Subcutaneous abdominal adipose tissue (tissue), 5 donors: ENCODE measurements around the gene CYYR1.
A peak's percentile ranks its signal among the peaks of the same experiment; 100 is the strongest.

Experiments
- H3K27ac ChIP-seq: one replicate; pipeline ENCODE4 v1.7.0; 2013; ENCODE audit warnings: low read depth, mild to moderate bottlenecking, inconsistent platforms, low read length, moderate library complexity
- H3K27me3 ChIP-seq, 5 donors: one replicate each; pipeline ENCODE4 v1.7.0; 2013; ENCODE audit warnings: low read length in 5 of 5, inconsistent platforms in 1 of 5; ENCODE audit not compliant: control insufficient read depth in 5 of 5, insufficient read depth in 4 of 5
- H3K36me3 ChIP-seq, 5 donors: one replicate each; pipeline ENCODE4 v1.7.0; 2013; ENCODE audit warnings: low read length in 5 of 5; ENCODE audit not compliant: control insufficient read depth in 5 of 5, insufficient read depth in 5 of 5
- H3K4me1 ChIP-seq, 5 donors: one replicate each; pipeline ENCODE4 v1.7.0; 2013; ENCODE audit warnings: low read length in 5 of 5, mild to moderate bottlenecking in 3 of 5, moderate library complexity in 1 of 5; ENCODE audit not compliant: control insufficient read depth in 5 of 5, insufficient read depth in 5 of 5
- H3K4me3 ChIP-seq, 5 donors: one replicate each; pipeline ENCODE4 v1.7.0; 2013; ENCODE audit warnings: low read length in 5 of 5, low read depth in 1 of 5
- H3K9ac ChIP-seq, 5 donors: one replicate each; pipeline ENCODE4 v1.7.0; 2013; ENCODE audit warnings: low read length in 5 of 5, mild to moderate bottlenecking in 4 of 5, moderate library complexity in 3 of 5
- H3K9me3 ChIP-seq, 5 donors: one replicate each; pipeline ENCODE4 v1.7.0; 2013; ENCODE audit warnings: low read length in 5 of 5; ENCODE audit not compliant: control insufficient read depth in 5 of 5
- donor health status: healthy.
- donor health status: healthy.
- donor health status: healthy.
- donor health status: healthy.
- donor health status: healthy.

CYYR1 gene

DNA sequence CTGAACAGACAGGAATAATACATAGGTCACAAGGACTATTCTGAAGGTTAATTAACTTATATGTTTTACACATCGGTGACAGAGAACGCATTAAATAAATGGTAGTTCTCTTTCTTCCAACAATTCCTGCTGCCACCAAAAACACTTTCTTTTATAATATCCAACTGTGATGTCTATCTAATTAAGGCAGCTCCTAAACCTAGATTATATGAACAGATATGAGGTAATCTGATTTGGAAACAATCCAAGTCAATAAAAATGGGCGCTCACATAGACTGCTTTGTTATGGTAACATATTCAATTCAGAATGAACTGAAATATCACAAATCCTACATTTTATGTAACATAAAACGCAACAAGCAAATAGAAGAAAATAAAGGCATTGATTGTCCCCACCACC, 16.0 kb downstream of the CYYR1 start:
- H3K9me3 ChIP-seq = no peaks in the 10 kb centered on the region
- no peaks in the 10 kb centered on the region for H3K27me3 ChIP-seq
- peaks cover 0 to 14% (median 0%) of the 10 kb centered on the region in 5 donors for H3K4me1 ChIP-seq
- H3K4me3 ChIP-seq = no peak overlapping the region
- no peaks in the 10 kb centered on the region for H3K36me3 ChIP-seq
- no peak overlapping the region for H3K27ac ChIP-seq
- no peak overlapping the region for H3K9ac ChIP-seq

DNA sequence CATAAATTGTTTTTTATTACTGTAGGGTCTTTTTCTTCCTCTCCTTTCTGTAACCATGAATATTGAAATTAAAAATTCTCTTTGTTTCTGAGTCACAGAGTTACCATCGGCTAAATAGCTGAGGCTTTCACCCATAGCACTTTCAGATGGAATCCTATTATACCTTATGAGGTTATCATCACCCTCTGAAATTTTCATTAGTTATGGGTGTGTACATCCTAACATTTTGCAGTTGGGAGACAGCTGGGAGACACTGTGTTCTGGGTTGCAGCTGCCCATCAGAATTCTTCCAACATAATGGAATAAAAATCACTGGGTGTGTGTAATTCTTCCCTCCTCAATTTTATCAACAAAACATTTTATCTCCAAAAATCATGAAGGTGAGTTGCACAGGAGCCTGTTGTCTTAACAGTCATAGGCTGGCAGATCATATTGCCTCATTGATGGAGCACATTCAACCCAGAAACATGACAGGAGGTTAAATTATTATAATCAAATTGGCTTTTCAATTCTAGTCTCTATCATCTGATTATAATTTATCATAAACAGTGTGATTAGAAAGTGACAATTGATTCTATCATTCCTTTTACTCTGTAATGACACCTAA, 17.4 kb downstream of the CYYR1 start:
- Histone ChIP-seq H3K9ac (no peak overlapping the region), H3K27me3 (no peaks in the 10 kb centered on the region)

DNA sequence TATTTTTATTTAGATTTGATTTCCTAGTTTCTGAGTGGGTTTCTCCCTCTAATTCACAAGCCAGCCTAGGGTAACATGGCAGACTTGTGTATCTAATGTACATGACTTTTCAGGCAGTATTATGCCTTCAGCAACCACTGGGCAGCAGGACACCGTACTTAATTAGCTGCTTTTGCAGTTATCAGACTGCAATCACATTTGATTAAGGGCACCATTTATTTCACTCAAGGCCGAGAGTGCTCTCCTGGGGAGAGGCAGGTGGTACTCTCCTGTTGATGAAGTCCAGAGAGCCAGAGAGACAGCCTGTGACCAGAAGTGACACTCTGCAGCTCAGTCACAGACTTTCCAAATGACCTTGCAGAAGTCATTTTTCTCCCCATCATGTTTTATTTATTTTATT, 18.7 kb downstream of the CYYR1 start:
- Histone ChIP-seq H3K9ac (no peak overlapping the region), H3K27me3 (no peaks in the 10 kb centered on the region), H3K9me3 (no peaks in the 10 kb centered on the region), H3K4me1 (peaks cover 0 to 19% (median 0%) of the 10 kb centered on the region in 5 donors), H3K36me3 (no peaks in the 10 kb centered on the region), H3K4me3 (no peak overlapping the region), H3K27ac (no peak overlapping the region)

More for the DNA sequence above, 17.4 kb downstream of the CYYR1 start:
- H3K36me3 ChIP-seq = no peaks in the 10 kb centered on the region
- H3K4me1 ChIP-seq = peaks cover 0 to 19% (median 0%) of the 10 kb centered on the region in 5 donors
- H3K27ac ChIP-seq = no peak overlapping the region
- no peak overlapping the region for H3K4me3 ChIP-seq
- no peaks in the 10 kb centered on the region for H3K9me3 ChIP-seq

DNA sequence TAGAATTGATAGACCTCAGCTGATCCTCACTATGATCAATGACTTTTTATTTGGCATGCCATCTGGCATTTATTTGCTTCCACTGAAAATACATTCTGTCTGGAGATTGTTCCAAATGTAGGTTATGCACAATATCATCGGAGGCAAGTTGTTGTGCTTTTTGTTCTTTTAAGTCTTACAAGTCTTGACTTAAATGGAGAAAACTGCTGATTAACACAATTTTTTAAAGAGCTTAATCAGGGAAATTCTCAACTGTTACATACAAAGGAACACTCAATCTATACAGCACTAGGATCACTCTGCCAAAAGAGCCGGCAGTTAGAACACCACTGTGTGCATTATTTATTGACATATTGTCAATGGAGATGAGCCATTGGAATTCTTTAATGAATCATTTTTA, 19.2 kb downstream of the CYYR1 start:
- Histone ChIP-seq H3K27me3 (no peaks in the 10 kb centered on the region), H3K27ac (no peak overlapping the region)

DNA sequence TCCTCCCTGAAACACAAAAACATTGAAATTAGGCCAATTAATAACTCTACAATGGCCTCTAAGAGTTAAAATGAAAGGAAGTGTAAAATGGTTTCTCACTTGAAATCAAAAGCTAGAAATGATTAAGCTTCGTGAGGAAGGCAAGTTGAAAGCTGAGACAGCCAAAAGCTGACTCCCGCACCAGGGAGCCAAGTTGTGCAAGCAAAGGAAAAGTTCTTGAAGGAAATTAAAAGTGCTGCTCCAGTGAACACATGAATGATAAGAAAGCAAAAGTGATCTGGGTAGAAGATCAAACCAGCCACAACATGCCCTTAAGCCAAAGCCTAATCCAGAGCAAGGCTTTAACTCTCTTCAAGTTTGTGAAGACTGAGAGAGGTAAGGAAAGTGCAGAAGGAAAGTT, 22.8 kb downstream of the CYYR1 start:
- H3K36me3 ChIP-seq = no peaks in the 10 kb centered on the region
- no peak overlapping the region for H3K4me3 ChIP-seq
- H3K9me3 ChIP-seq = no peaks in the 10 kb centered on the region
- H3K9ac ChIP-seq = no peak overlapping the region
- no peaks in the 10 kb centered on the region for H3K27me3 ChIP-seq
- no peak overlapping the region for H3K27ac ChIP-seq
- H3K4me1 ChIP-seq = peaks cover 0 to 35% (median 0%) of the 10 kb centered on the region in 5 donors

More for the DNA sequence above, 19.2 kb downstream of the CYYR1 start:
- Histone ChIP-seq H3K4me1 (peaks cover 0 to 19% (median 0%) of the 10 kb centered on the region in 5 donors), H3K4me3 (no peak overlapping the region), H3K36me3 (no peaks in the 10 kb centered on the region), H3K9me3 (no peaks in the 10 kb centered on the region), H3K9ac (no peak overlapping the region)

DNA sequence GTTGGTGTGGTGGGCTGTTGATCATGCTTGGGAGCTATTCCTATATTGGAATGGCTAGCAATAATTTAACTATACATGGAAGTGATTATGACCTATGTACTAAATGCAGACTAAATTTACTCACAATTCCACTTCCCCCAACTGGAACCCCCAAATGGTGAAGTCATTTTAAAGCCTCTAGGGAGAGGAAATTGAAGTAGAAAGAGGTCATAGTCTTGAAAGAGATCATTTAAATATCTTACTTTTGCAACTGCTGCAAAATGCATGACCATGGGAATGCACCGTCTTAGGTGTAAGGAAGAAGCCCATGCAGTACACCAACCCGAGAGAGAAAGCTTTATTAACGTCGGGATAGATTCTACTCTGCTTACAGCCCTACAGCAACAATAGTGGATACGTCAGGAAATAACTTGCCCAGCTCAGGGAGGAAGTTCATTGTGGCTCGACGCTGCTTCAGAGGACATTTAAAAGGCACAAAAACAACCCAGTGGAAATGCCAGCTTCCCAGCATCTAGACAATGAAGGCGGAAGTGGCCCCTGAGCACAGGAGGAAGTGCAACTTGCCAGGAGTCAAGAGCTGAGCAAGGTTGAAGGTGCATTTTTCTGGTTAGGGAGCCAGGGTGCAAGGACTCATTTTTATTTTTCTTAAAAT, 26.5 kb downstream of the CYYR1 start:
- Histone ChIP-seq H3K27ac (peak overlapping the region; percentile 69), H3K36me3 (no peaks in the 10 kb centered on the region), H3K9me3 (no peaks in the 10 kb centered on the region), H3K9ac (peak overlapping the region in 1 of 5 donors; percentile 35), H3K4me1 (peaks cover 0 to 31% (median 0%) of the 10 kb centered on the region in 5 donors), H3K27me3 (no peaks in the 10 kb centered on the region), H3K4me3 (peak overlapping the region in 1 of 5 donors; percentile 17)

DNA sequence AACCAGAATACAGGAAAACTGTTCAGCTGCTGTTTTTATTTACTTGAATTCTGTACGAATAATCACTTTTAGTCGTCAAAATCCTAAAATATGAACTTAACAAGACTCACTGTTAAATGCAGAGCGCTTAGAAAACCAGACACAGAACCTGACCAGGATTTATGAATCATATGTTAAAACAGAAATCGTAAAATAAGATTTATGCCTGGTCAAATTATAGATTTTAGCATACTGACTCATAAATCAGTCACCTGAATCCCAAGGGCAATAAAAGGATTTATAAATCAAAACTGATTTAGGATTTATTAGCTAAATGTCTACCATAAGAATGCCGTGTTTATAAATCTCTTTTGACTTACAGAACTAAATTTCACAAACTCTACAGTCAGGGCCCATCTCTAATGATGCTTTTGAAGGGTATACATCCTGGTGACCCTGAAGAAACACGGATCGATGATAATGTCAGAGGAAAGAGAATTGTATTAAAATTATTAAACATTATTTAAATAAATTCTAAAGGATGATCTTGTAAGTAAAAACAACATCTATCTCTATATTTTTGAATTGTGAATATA, 28.8 kb downstream of the CYYR1 start:
- Histone ChIP-seq H3K36me3 (no peaks in the 10 kb centered on the region), H3K9ac (no peak overlapping the region), H3K9me3 (no peaks in the 10 kb centered on the region), H3K4me3 (no peak overlapping the region), H3K27me3 (no peaks in the 10 kb centered on the region), H3K4me1 (peaks cover 0 to 27% (median 0%) of the 10 kb centered on the region in 5 donors), H3K27ac (no peak overlapping the region)

DNA sequence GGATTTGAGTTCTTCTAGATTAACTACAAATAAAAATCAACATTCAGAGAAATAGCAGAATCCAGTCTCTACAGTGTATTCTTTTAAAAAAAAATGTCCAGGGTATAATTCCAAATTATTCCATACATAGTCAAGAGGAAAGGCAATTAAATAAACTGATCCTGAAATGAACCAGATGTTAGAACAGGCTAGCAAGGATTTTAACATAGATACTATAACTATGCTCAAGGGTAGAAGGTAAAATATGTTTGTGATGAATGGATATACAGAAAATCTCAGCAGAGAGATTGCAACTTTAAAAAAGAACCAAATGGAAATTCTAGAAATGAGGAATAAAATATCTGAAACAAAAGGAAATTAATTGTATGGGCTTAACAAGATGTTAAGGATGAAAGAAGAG, 32.4 kb downstream of the CYYR1 start:
- H3K4me1 ChIP-seq = peaks cover 0 to 3% (median 0%) of the 10 kb centered on the region in 5 donors
- no peaks in the 10 kb centered on the region for H3K27me3 ChIP-seq
- H3K9ac ChIP-seq = no peak overlapping the region
- H3K36me3 ChIP-seq = no peaks in the 10 kb centered on the region
- no peak overlapping the region for H3K27ac ChIP-seq
- no peak overlapping the region for H3K4me3 ChIP-seq
- peaks cover 0 to 4% (median 0%) of the 10 kb centered on the region in 5 donors for H3K9me3 ChIP-seq

DNA sequence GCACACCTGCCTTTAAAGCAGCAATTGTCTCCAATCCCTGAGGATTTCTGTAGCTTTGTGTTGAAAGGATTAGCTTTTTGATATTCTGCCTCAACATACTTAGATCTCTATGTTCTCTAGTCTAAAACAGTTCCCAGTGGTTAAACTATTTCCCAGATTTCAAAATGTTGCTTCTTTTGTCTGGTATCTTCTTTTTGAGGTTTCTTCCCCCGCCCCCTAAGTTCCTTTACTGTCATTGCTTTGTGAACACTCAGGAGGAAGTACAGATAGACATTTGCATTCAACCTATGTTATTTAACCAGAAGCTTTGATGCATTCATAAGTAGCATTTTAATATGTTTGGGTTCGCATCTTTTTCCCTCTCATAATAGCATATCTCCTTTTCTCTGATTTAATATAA, 33.5 kb downstream of the CYYR1 start:
- H3K4me1 ChIP-seq = peaks cover 0 to 3% (median 0%) of the 10 kb centered on the region in 5 donors
- H3K9ac ChIP-seq = no peak overlapping the region
- H3K27me3 ChIP-seq = no peaks in the 10 kb centered on the region
- no peak overlapping the region for H3K27ac ChIP-seq
- peaks cover 0 to 6% (median 0%) of the 10 kb centered on the region in 5 donors for H3K9me3 ChIP-seq
- no peaks in the 10 kb centered on the region for H3K36me3 ChIP-seq
- H3K4me3 ChIP-seq = no peak overlapping the region

DNA sequence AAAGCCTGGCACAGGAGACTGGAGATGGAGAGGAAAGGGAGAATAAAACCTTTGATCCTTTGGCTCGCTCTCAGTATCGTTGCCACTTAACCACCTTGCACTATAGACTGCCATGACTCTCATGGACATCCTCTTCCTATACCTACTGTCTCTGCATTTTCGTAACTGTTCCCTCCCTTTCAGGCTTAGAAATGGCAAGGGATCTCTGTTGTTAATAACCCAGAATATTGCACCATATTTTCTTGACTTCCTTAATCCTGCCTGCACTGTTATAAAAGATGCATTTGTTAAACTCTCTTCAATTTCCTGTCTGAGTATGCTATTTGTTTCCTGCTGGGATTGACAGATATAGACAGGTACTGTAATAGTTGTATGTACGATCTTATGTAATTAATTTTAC, 38.6 kb downstream of the CYYR1 start:
- Histone ChIP-seq H3K36me3 (no peaks in the 10 kb centered on the region), H3K9ac (no peak overlapping the region), H3K27ac (no peak overlapping the region)

More for the DNA sequence above, 38.6 kb downstream of the CYYR1 start:
- Histone ChIP-seq H3K4me1 (no peaks in the 10 kb centered on the region), H3K4me3 (no peak overlapping the region), H3K9me3 (peaks cover 0 to 6% (median 3%) of the 10 kb centered on the region in 5 donors), H3K27me3 (no peaks in the 10 kb centered on the region)
